Cortex of kidney (tissue), 1 donor: ENCODE data around the gene SPAG9.

Experiments
- DNase-seq: peaks from one replicate; lab custom pipeline; 2025; lab: John Stamatoyannopoulos, UW

SPAG9 gene

DNA sequence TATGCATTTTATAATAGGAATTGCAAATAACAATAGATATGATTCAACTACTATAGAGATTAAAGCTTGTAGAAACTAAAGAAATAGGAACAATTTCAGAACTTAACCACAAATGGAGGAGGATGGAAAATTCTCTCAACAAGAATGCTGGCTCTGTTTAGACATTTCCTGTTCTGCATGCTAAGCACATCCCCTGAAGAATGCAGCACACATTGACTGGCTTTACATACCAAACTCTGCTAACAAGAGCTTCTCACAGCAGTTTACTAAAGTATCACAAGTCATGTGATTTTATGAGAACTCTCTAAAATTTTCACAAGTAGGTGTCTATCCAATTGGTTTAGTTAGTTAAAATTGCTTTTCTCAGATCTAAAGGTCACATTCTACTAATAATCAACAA lies 85.2 kb downstream of the SPAG9 start:
- DNase-seq, result no peak

DNA sequence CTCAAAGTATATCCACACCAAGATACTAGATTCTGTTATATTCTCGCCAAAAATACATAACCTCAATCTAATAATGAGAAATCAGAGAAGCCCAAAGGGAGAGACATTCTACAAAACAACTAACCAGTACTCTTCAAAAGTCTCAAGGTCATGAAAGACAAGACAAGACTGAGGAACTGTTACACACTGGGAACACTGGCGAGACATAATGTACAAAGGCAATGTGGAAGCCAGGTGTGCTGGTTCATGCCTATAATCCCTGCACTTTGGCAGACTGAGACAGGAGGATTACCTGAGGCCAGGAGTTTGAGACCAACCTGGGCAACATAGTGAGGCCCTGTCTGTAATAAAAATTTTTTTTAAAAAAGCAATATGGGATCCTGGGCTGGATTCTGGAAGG lies 85.9 kb downstream of the SPAG9 start:
- DNase-seq, result no peak

DNA sequence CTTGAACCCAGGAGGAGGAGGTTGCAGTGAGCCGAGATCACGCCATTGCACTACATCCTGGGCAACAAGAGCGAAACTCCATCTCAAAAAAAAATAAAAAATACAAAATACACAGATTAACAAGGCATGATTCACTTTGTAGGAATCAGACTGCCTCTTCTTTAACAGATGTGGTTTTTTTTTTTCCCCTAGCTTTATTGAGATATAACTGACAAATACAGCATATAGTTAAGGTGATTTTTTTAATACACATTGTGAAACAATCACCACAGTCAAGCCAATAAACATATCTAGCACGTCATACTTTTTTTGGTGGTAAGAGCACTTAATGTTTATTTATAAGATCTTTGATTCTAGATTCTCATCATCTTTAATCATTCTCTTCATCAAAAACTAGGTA lies 87.8 kb downstream of the SPAG9 start:
- DNase-seq, result no peak

DNA sequence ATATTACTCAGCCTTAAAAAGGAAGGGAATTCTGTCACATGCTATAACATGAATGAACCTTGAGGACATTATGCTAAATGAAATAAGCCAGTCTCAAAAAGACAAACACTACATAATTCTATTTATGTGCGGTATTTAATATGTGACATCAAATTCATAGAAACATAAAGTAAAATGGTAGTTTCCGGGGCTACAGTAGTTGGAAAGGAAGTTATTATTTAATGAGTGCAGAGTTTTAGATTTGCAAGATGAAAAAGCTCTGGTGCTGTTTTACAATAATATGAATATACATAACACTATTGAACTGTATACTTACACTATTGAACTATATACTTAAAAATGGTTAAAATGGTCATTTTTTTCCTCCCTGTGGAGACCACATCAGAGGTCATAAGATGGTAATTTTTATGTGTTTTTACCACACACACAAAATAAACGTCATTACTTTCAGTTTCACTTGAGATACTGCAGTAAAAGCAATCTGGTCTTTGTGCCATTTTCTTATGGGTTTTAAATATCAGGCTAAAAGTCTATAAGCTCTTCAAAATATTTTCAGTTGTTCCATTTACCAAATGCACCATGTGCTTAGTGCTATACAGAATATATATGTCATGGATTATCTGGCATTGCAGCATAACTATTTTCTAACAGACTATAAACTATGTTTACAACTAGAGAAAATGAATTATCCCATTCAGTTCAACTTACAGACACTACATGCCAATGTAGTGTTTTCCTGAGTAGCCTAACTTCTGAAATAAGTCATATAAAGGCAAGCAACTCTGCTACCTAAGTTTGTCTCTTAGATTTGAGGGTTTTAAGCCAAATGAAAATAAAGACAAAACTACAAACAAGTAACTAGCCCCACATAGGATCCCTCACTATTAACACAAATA lies 90.9 kb downstream of the SPAG9 start:
- DNase-seq, result no peak

DNA sequence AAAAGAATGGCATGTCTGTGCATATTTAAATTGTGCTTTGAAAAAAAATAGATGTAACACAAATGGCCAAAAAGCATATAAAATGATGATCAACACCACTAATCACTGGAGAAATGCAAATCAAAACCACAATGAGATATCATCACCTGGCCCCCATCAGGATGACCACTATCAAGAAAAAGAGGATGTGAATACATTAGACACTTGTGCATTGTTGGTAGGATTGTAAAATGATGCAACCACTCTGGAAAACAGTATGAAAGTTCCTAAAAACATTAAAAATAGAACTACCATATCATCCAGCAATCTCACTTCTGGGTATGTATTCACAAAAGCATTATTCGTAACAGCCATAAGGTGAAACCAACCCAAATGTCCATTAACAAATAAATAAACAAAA lies 91.5 kb downstream of the SPAG9 start:
- DNase-seq, result no peak

DNA sequence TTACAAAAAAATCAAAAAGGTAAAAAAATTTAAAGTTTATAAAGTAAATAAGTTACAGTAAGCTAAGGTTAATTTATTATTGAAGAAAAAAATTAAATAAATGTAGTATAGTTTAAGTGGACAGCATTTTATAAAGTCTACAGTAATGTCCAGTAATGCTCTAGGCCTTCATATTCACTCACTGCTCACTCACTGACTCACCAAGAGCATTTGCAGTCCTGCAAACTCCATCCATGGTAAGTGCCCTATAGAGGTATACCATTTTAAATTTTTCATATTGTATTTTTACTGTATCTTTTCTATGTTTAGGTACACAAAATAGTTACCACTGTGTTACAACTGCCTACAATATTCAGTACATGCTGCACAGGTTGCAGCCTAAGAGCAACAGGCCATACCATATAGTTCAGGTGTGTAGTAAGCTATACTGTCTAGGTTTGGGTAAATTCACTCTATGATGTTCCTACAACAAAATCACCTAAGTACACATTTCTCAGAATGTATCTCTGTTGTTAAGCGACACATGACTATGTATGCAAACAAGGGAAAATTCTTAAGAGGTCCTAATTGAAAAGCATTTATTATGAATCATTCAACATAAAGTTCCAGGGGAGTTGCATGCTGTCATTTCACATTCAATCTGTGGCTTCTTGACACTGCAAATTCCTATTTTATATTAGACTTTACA lies 92.3 kb downstream of the SPAG9 start:
- no peak for DNase-seq

DNA sequence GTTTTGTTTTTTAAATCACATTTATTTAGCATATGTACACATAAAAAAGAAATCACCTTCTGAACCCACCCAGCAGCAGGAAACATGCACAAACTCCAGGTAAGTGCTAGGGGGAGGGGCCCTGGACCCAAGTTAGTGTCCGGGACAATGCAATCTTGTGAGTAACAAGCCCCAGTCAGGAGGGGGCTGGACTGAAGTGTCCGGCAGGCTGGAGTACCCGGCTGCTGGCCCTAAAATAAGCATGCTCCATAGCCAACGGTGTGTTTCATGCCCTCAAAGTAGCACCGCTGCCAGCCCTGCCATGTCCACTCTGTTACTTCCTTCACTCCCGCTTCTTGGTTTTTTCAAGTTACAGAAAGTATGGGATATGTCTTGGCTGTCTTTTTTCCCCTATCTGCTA lies 102.1 kb downstream of the SPAG9 start:
- no peak for DNase-seq

DNA sequence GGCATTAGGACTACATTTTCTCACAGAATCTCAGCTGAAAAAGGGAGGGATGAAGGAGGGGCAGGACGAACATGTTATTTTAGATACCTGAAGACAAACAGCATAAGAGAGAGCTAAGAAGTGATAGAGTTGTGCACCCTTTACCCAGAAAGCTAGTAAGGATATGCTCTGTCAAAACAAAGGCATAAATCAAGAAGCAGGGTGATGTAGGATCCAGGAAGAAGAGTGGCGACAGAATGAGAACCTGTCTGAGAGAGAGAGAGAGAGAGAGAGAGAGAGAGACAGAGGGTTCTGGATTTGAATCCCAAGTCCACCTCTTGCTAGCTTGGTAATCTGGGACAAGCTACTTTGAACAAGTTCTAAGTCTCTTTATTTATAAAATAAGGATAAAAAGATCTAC lies 103.4 kb downstream of the SPAG9 start:
- DNase-seq, result no peak

DNA sequence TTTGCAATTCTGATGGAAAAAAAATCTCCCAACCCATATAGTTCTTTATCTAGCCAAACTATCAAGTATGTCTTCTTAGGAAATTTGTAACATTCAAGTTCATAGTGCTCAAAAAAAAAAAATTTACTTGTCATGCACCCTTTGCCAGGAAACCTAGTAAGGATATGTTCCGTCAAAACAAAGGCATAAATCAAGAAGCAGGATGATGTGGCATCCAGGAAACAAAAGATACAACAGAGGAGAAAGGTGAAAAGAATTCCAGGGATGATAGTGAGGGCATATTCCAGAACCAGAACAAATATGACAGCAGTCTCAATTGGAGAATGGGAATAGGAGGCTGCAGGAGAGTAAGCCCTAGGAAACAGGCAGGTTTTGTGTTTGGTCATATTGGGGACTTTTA lies 104.6 kb downstream of the SPAG9 start:
- DNase-seq, result no peak

DNA sequence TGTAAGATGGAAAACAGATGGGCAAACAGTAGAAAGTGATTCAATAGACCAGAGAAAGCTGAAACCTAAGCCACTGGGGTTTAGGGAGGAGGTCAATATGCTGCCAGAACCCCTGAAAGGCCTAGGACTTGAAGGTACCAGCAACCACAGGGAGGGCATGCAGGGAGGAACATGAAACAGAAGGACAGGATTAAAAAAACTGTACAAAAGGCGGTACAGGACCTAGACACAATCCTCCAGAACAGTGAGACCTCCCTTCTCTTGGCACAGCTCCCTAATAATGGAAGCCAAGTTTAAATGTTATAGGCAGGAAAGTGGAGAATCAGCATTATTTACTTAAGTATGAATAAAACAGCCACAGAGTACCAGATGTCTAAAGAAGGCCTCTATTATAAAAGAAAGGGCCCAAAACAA lies 105.5 kb downstream of the SPAG9 start:
- no peak for DNase-seq

DNA sequence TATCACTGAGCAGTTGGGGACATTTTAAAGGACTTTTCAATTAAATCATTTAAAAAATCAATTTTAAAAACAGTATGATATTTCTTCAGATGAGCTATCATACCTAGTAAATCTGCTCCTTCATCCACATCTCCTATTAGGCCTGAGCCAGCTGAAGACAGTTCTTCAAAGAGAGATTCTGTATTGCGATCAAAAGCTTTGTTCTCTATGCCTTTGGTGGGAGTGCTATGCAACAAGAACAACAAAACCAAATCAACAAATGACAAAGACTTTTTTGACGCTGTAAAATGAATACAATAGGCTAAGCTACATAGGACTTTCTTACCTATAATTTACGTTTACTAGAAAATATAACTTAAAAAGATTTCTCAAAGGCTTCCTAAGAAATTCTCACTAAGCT lies 106.5 kb downstream of the SPAG9 start:
- DNase-seq, result no peak

DNA sequence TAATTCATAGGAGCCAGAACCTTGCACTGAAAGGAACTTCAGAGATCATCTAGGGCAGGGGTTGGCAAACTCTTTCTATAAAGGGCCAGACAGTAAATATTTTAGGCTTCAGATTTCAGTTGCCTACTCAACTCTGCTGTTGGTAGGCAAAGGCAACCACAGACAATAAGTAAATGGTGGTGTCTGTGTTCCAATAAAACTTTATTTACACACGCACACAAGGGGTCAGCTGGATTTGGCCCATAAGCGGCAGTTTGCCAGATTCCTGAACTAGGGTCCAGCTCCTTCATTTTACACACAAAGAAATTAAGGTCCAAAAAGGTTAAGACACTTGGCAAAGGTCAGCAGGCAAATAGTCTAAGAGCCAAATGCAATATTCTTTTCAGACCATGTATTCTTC lies 107.3 kb downstream of the SPAG9 start:
- no peak for DNase-seq

DNA sequence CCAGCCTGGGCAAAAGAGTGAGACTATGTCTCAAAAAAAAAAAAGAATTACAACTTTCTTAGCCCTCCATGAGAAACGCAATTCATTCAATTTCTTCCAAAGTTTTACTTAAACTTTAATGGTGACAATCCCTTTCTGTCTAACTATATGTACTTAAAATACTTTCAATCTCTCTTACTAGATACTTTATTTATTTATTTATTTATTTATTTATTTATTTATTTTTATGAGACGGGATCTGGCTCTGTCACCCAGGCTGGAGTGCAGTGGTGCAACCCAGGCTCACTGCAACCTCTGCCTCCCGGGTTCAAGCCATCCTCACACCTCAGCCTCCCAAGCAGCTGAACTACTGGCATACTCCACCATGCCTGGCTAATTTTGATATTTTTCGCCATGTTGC lies 108.1 kb downstream of the SPAG9 start:
- DNase-seq, result no peak

DNA sequence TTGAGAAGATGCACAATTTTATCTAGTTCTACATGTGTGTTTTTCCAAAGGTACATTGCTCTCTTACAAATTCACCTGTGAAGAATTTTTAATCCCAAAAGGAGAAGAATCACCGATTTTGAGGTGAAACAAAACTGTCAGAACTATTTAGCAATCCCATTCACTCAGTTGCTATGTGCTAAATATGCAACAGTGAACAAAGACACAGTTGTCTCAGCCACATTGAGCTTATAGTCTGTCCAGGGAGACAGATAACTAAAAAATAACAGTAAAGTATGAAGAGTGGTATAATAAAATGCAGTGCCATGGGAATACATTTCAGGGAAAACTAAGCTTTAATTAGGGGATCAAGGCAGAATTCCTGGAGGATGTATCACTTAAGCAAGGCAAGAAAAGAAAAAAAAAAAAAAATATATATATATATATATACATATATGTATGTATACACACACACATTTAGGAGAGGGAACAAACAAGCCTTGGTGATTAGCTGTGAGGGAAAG lies 110.4 kb downstream of the SPAG9 start:
- DNase-seq, result no peak

DNA sequence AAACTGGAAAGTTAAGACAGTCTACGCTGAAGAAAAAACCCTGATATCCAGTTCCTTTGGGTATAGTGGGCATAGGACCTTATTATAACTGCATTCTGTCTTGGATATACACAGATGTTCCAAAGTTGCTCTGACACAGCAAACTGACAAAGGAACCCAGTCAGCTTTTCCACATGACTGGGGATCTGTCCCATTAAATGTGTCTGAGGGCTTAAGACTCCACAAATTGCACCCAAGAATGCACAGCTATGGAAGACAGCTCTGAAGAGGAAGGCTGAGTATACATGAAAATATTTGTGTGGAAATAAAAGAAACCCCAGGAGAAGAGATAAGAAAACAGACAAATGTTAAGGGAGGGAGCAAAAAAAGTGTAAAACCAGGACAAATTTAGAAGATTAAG lies 114.1 kb downstream of the SPAG9 start:
- no peak for DNase-seq

DNA sequence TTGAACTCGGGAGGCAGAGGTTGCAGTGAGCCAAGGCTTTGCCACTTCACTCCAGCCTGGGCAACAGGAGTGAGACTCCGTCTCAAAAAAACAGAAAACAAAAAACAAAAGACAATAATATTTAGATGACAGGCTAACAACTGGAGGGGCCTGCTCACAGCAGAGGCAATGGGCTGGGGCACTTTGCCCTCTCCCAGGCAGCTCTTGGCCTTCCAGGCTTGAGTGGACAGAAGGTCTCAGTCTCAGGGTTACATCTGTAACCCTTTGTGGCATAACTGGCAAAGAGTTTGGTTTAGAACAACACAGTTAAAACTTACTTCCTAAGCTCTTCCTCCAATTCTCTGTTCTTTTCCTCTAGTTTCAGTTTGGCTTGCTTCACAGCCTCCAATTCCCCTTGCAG lies 114.9 kb downstream of the SPAG9 start:
- no peak for DNase-seq

DNA sequence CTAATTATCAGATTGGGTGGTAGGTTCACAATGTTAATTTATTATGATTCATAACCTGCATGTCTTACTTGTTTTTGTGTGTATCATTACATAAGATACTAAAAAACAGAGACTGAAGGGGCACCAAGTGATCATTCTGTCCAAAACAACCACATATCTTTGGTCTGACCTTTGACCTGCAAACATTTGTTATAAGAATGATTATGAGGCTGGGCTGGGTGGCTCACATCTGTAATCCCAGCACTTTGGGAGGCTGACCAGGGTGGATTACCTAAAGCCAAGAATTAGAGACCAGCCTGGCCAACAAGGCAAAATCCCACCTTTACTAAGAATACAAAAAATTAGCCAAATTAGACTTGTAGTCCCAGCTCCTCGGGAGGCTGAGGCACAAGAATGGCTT lies 116.4 kb downstream of the SPAG9 start:
- no peak for DNase-seq

DNA sequence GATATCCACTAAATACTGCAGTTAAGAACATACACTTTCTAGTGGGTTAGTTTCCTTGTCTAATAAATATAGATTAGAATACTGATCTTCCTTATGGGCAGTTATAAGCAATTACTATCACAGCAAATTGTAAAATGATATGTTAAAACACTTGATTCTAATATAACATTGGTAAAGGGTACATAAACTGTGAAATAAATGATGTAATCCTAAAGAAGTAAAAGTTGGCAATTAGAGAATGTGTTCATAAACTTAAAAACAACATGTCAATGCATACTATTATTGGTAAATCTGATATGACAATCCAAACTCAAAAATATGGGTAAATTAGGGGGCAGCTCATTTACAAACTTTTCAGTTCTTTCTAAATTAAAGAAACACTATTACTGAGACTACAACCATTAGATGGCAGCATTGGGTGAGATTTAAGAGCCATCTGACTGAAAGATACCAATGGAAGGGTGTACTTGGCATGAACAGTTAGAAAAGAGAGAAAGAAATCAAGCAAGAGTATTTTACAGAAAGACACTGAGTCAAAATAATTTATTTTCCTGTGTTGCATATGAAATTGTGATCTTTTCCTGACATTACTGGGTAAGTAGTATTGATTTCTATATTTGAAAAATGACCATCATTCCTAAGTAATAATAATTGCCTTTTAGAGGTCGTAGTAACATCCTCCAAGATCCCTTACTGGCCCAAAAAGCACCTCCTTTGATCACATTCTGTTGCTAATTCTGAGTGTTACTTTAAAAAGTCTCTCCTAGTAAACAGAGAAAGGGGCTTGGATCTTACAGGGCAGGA lies 119.6 kb downstream of the SPAG9 start:
- DNase-seq, result no peak

DNA sequence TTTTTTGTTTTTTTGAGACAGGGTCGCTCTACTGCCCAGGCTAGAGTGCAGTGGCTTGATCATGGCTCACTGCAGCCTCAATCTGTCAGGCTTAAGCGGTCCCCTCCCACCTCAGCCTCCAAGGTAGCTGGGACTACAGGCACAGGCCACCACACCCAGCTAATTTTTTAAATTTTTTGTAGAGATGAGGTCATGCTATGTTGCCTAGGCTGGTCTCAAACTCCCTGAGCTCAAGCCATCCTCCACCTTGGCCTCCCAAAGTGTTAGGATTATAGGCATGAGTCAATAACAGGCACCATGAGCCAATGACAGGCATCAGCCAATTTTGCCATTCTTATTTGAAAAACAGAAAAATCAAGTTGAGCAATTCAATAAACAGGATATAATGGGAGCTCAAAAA lies 125.0 kb downstream of the SPAG9 start:
- no peak for DNase-seq

DNA sequence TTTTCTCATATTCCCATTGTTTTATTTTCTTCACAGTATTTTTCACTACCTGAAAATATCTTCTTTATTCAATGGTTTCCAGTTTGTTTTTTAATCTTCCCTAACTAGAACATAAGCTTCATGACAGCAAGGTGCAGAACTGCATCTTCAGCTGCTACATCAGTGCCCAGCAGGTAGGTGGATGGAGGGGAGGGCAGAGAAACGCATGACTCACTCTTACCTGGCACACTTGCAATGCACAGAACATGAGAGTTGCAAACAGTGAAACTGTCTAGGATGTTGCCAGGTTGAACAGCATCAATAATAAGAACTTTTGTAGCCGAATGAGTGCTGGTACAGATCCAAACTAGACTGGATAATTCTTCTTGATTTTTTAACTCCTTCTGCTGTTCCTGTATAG lies 127.1 kb downstream of the SPAG9 start:
- DNase-seq, result no peak

DNA sequence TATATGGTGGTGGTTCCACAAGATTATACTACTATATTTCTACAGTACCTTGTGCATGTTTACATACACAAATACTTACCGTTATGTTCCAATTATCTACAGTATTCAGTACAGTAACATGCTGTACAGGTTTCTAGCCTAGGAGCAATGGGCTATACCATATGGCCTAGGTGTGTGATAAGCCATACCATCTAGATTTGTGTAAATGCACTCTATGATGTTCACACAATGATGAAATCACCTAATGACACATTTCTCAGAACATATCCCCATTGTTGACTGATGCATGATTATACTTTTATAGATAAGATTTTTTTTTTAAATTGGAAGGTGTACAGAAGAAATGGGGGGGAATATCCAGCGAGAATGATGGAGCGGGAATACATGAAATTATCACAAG lies 131.5 kb downstream of the SPAG9 start:
- no peak for DNase-seq

DNA sequence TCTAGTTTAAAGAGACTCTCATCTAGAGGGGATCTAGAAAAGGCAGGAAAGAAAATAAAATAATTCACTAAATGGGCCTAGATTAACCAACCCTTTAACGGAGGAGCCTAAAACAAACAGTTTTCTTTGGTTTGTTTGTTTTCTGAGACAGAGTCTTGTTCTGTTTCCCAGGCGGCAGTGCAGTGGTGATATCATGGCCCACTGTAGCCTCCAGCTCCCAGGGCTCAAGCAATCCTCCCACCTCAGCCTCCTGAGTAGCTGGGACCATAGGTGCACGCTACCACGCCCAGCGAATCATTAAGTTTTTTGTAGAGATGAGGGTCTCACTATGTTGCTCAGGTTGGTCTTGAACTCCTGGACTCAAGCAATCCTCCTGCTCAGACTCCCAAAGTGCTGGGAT lies 132.2 kb downstream of the SPAG9 start:
- DNase-seq, result no peak
